HG02610 (cell line): ENCODE results near the gene VPREB3.

ENCODE experiments used
- ATAC-seq: cut with Tn5 transposase; IDR thresholded peaks from one replicate; pipeline ENCODE4 v1.9.1; 2021; ENCODE audit warnings: mild to moderate bottlenecking, moderate library complexity; ENCODE audit not compliant: unreplicated experiment

The VPREB3 gene

DNA sequence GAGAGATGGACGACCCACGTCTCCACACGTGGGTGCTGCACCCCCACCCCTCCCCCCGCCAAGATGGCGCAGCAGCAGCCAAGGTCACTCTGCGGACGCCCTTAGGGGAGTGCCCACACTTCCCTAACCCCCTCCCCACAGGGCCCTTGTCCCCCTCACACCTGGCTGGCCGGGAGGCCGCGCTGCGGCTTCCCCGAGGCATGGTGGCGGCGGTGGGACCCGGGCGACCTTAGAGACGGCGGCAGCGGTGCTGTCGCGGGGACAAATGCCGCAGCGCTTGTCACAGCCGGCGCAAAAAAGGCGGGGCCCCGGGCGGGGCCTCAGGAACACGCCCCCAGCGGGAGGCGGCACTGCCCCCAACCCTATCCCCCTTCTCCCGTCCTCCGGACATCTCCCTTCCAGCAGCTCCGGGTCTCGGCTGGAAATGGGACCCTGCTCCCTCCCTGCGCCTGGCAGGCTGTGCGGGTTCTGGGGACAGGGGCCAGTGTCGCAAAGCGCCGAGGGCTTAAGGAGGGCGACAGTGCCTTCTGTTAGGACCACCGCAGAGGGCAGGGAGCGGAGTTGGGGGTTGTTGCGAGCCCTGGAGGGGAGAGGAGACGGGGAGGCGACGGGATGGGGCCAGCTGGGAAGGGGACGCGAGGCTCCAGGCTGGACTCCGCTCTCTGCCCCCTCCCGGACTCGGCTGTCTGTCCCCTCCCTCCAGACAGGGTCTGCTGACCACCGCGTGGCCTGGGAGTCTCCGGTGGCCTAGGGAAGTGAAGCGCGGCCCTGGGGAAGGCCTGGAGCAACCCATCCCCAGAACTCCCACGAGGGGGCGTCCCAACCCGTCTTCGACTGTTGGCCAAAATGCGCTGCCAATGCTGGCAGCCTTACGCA, 13.7 kb upstream of the VPREB3 start, which contains the start of gene CHCHD10:
Gene CHCHD10 (minus strand): TSS at position 300 of the 876 bp plus-strand sequence. CDS start 98 bp downstream, at position 202.
- ATAC-seq = peak; percentile 42

DNA sequence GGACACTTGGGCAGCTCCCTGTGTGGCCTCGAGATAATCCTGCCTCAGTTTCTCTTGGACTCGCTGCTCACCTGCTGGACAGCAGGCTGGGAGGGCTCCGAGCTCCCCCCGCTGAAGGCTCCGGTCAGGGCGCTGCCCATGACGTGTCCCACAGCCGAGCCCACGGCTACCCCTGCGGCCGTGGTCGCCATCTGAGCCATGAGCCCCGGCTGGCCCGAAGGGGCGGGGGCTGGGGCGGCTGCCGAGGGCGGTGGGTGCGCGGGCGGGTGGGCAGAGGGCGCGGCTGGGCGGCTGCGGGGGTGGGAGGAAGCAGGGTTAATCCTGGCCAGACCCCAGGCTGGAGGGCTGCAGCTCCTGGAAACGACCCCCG, 13.1 kb upstream of the VPREB3 start:
- no peak for ATAC-seq

DNA sequence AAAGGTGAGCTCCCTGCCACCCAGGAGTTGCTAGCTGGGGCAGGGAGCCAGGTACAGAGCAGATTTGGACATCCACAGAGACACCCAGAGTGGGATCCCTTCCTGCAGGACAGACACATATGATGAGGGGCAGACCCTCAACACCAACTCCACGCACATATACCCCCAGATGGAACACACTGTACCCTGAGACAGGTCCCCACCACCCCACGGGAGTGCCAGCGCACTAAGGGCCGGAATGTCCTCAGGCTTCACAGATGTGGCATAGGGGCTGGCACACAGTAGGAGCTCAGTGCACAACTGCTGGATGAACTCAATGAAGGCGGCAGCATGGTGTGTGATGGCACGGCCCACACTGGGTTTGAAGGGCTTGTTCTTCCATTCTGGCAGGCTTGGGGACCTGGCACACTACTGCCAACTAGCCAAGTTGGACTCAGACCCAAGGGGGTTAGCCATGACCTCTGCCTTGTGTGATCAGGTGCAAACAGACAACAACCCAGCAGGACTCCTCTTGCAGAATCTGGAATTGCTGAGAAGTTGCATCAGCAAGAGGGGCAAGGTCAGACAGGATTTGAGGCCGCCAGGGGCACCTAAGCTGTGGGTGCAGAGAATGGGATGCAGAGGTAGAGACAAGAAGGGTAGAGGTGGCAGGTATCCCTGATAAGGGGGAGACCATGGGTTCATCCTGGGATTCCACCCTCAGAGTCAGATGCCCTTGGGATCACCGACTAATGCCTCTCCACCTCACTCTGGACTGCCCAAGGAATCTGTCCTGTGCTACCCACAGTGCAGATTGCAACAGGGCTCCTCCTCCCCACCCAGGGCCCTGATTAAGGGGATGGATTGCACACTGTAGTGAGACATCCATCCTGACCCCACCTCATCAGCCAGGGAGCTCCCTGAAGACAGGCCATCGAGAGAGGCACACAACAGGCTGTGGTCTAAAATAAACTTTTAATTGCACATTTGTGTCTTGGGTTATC, 11.0 kb upstream of the VPREB3 start:
- no peak for ATAC-seq

DNA sequence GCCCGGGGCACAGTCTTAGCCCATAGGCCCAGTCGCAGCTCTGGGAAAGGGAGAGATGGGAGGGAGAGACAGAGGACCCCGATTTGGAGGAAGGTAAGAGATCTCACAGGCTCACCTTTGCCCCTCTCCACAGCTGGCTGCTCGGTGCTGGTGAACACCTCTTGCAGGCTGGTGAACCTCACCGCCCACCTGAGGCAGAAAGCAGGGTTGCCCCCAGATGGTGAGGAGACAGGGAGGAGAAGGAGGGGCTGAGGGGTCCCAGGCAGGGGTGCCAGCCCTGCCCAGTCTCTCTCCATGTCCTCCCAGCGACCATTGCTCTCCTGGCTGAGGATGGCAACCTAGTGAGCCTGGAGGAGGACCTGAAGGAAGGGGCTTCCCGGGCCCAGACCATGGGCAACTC, 9.7 kb upstream of the VPREB3 start:
- no peak for ATAC-seq

DNA sequence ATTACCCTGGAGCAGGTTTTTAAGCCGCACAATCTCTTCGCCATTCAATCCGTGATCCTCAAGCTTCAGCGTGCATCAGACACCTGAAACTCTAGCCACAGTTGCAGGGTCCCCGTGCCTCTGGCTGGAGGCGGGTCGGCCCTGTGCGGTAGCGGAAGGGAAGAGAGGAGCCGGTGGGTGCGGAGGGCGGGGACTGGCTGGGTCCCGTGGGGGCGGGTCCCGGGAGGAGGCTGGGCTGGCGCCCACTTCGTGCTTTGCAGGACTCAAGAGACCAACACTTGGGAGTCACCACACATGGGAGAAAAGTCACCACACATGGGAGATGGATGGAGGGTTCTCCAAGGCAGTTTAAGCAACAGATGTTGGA, 9.3 kb upstream of the VPREB3 start:
- no peak for ATAC-seq

DNA sequence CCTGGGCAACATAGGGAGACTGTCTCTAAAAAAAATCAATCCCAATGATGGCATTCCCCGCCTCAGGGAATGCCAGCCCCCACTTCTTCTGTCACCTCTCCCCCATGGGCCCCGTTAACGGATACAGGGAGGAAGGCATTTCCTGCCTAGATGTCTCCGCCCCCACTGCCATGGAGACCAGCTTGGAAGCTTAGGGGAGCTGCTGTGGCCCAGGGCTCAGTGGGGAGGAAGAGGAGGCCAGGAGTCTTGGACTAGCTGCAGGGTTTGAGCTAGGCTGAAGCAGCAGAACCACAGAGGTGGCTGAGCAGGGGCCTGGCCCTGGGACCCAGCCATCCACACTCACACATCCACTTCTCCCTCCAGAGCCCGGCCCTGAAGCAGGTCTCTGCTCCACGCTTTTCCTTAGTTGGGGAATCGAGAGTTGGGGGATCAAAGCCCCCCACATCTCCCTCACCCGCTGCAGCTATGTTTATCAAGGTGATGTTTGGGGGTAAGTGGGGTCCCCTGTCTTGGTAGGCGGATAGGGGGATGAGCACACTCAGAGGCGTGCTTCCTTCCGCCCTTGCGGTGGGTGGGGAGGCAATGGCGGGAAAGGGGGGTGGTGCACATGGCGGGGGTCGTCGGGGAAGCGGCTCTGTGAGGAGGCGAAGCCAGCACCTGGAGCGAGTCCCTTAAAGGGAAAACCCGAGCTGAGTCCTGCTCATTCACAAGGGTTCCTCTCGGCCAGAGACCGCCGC, 8.8 kb upstream of the VPREB3 start, which contains the start of gene C22orf15:
Gene C22orf15 (plus strand): TSS at position 149 of the 737 bp plus-strand sequence. CDS start 317 bp downstream, at position 466.
- ATAC-seq = no peak

DNA sequence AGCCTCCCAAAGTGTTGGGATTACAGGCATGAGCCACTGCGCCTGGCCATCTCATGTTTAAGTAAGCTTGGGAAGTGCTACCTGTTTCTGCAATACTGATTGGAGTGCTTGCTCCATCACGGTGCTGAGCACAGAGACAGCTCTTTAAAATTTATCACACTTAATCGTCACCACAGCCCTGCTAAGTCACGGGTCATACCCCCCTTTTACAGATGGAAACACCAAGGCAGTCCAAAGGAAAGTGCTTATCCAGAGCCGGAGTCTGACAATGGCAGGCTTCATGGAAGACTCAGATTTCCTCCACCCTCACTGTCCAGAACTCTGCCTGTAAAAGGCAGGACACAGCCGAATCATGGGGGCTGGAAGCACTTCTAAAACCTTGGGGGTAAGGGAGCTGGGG, 5.8 kb upstream of the VPREB3 start:
- no peak for ATAC-seq

DNA sequence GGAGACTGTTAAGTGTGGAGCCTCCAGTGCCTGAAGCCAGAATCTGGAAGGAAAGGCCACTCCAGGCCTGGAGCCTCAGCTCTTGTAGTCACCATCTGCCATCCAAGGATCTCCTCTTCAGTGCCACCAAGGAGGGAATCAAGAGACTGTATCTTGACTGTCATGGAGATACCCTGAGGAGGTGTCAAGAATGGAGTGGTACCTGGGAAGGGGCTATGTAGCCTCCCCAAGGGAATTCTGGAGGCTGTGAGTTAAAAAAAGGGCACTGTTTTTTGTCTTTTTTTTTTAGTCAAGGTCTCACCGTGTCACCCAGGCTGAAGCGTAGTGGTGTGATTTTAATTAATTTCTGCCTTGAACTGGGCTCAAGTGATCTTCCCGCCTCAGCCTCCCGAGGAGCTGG, 5.3 kb upstream of the VPREB3 start:
- no peak for ATAC-seq

DNA sequence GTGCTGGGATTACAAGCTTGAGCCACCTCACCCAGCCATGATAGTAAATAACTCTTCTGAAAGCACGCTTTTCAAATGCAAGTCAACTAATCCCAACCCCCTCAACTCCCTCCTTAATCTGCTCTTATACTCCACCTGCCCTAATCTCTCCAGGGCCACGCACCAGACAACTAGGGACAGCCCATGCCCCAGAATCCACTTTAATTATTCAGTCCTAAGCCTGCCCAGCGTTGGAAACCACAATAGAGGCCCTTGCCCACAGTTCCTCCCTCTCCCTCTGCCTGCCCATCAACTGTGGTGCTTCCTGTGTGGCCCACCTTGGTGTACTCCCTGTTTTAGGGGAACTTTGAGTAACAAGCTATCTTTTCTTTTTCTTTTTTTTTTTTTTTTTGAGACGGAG, 2.7 kb upstream of the VPREB3 start:
- ATAC-seq = no peak

DNA sequence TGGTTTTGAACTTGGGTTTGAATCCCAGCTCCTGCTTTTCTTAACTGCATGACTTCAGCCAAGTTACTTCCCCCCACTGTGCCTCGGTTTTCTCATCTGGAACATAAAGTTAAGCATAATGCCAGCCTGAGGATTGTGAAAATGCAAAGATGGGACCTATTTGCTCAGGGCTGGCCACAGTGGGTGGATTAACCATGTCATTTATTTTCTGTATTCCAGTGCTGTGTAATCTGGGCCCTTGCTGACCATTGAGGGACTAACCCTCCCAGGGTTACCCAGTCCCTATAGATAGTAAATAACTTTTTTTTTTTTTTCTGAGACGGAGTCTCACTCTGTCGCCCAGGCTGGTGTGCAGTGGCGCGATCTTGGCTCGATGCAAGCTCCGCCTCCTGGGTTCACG, 1.5 kb upstream of the VPREB3 start:
- no peak for ATAC-seq

DNA sequence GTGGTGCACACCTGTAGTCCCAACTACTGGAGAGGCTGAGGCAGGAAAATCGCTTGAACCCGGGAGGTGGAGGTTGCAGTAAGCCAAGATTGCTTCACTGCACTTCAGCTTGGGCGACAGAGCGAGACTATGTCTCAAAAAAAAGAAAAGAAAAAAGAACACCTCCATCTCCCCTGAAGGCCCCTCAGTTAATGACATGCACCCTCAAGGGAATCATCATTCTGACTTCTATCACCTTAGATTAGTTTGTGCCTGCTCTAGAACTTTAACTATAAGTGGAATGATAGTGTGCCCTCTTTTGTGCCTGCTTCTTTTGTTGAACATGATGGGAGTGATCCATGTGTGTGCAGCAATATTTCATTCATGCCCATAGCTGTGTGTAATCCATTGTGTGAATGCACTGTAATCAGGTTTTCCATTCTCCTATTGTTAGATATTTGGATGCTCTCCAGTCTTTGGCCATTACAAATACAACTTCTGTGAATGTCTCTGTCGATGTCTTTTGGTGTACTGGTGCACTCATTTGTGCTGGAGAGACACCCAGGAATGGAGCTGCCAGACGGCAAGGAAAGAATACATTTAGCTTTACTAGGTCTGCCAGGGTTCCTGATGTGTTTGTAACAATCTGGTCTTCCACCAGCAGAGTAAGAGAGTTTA, 883 bp upstream of the VPREB3 start:
- no peak for ATAC-seq

DNA sequence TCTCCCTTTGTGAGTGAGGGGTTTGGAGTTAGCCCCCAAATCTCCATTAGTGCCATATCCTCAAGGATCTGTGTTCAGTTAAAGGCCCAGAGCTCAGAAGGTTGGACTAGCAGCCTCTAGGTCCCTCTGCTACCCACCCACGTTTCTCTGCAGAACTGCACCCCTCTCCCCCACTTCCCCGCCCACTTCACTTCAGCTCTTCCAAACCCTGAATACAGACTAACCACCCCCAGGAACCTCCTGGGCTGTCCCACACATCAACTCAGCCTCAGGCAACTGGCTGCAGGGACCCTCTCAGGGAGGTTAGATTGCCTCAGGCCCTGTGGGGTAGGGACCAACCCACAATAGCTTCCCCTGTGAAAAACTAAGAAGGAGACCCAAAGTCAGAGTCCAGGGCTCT, 840 bp downstream of the VPREB3 start:
- ATAC-seq = no peak

DNA sequence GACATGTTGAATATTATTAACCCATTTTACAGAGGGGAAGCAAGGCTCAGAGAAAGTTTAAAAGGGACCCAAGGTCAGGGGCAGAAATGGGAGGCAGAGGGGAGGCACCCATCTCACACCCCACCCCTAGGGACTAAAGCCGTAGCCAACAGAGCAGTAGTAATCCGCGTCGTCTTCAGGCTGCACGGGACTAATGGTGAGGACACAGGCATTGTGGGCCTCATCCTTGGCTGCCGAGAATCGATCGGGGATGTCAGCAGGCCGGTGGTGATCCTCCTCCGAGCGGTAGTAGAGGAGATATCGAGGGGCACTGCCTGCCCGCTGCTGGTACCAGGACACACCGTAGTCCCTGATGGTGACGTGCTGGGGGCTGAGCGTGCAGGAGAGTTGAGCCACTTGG, 1.5 kb downstream of the VPREB3 start:
- ATAC-seq = no peak

DNA sequence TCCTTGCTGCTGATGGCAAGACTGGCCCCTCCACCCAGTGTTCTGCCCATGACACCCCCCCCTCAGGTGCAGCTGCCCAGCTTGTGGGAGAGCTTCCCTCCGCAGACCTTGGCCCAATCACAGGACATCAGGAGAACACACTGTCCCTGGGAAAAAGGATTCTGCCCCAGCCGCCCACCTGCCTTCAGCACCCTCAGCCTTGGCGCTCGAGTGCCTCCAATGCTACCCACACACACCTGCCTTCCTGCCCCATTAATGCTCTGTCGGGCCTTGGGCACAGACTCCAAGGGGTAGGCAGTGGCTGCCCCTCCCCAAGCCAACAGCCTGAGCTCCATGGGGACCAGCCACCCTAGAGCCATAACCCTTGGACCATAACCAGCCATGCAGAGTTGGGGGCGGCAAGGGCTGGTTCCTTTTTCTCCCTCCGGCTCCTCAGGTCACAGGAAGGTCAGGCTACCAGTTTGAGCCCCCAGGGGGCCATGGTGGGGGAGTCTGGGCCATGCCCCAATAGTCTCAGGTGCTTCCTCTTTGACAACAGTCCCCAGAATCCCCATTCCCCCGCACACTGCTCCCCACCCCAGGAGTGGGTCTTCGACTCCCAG, 2.0 kb downstream of the VPREB3 start:
- no peak for ATAC-seq

DNA sequence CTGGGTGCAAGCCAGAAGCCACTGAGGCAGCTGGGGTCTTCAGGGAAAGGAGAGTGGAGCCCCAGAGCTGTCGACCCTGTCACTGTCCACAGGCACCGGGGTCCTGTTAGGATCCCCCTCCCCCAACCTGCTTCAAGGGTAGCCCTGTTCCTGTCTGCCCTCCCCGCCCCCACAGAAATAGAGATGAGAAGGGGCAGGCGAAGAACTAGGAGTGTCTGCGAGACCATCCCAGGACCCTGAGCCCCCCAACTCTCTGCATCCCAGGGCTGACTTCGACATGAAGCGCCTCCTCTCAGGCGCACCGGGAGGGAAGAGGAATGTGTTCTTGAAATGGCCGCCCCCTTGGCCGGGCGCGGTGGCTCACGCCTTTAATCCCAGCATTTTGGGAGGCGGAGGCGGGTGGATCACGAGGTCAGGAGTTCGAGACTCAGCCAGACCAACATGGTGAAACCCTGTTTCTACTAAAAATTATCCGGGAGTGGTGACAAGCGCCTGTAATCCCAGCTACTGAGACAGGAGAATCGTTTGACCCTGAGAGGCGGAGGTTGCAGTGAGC, 2.7 kb downstream of the VPREB3 start:
- ATAC-seq = peak; percentile 7

DNA sequence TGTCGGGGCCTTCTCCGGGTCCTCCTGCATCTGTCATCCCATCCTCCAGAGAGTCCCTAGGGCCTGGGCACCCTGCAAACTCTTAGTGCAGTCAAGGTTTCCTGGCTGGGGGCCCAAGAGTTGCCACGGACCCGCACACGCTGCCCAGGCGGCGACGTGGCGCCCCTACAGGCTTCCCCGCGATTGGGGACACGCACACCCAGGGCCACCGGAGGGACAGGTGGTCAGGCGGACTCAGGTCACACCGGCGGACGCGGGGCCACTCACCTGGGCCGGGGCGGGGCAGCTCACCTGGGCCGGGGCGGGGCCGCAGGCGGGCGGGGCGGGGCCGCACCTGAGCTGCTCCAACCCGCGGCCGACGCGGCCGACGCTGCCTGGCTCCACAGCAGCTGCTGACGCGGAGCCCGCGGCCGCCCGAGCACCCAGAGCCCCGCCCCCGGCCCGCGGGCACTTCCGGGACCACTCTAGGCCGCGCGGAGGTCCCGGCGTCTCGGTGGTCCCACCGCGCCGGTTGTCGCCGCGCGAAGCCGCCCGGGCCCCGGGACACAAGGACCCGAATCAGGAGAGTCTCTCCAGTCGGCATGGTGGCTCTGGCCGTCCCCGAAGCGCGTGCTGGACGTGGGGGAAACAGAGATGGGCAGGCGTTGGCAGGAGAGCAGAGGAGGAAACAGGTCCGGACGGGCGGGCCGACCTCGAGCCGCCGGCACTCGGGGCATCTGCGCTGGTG, 3.3 kb downstream of the VPREB3 start, which contains the start of gene ZNF70:
Gene ZNF70 (minus strand): TSS at position 399 of the 727 bp plus-strand sequence. CDS start 5,972 bp downstream, outside the sequence.
- peak; percentile 74 for ATAC-seq

DNA sequence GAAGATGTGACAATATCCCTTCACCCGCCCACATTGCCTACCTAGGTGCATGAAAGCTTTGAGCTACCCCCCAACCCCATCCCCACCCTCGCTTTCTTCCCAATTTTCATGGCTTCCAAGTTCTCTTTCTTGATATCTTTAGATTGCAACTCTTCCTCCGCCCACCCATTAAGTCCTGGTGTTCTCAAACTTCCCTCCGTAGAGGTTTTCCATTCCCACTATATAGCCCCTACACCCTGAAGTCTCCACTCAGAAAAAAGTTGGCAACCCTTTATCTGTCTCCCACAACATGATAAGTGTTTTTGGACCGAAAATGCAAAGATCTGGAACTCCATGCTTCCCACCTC, 3.9 kb downstream of the VPREB3 start:
- no peak for ATAC-seq

DNA sequence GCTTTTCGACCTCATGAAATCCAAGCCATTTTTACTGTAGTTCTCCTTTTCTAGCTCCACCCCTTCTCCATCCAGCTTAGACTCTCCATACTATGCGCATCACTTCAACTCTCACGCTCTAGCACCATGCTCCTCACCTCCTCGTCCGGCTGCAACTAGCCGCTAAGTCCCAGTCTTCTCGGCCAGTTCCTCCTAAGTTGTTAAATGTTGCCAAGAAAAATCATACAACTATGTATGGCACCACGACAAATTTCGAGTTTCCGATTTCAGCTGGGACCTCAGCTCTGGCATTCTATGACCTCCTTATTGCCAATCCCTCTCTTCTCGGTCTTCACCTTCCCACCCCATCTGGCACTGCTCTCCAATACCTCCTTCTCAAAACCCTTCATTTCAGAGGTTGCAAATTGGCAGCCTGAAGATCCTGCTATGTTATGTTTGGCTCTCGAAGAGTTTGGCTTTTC, 4.4 kb downstream of the VPREB3 start:
- ATAC-seq = no peak

DNA sequence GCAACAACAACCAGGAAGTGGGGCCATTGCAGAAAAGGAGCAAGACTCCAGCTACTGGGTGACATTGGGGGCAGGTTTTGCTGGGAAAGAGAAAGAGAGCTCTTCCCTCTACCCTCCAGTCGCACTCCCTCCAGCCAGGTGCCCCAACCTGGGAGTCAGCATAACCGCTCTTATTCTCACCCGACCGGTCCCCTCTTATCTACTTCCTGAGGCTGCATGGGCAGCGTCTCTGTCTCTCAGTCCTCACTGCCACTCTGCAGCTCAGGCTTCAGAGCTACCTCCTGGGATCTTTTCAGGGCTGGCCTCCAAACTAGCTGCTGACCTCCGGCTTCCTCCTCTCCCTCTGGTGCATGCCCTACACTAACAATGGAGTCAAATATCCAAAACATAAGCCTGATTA, 8.4 kb downstream of the VPREB3 start:
- no peak for ATAC-seq
